H1 (cell line): ENCODE results near the gene LCN10. TPM values are rescaled to one million over a fixed set of nuclear protein-coding genes. Genes with fewer than 3 reads are reported as not detected.

Source experiments
- CTCF ChIA-PET: fragments of 300-600 bp; sonication (Branson Sonifier 250); formaldehyde crosslinking; loops from one replicate; lab custom pipeline; 2021; ENCODE audit not compliant: partially characterized antibody; lab: Charles Lee
- POLR2A ChIA-PET: fragments of 300-600 bp; sonication (Branson Sonifier 250); formaldehyde crosslinking; loops from one replicate; lab custom pipeline; 2021; ENCODE audit warnings: inconsistent platforms; ENCODE audit not compliant: partially characterized antibody; lab: Charles Lee
- DNase-seq, 2 experiments: peaks; one replicate each; pipeline versions ENCODE4 v3.0.0 to v3.0.0-alpha.2; 2010 to 2022; ENCODE audit warnings: low spot score in 2 of 2, low read depth in 1 of 2, mixed read lengths in 1 of 2
- FAIRE-seq: peaks from 2 replicates; lab custom pipeline; 2011; peaks lifted over from hg19 to GRCh38; lab: Jason Lieb, UNC
- H2AFZ ChIP-seq: 2 replicates; pipeline ENCODE4 v1.8.1; 2012; ENCODE audit warnings: low read length, inconsistent platforms
- H2AK5ac ChIP-seq: 2 replicates; pipeline ENCODE4 v1.6.1; 2013; ENCODE audit warnings: low read depth, low read length
- H2BK120ac ChIP-seq: replicated peaks from 2 replicates; pipeline ENCODE3; 2013; ENCODE audit warnings: low read depth, low read length, inconsistent platforms
- H2BK12ac ChIP-seq: 2 replicates; pipeline ENCODE4 v1.6.1; 2013; ENCODE audit warnings: low read depth, low read length
- H2BK15ac ChIP-seq: 2 replicates; pipeline ENCODE4 v1.6.1; 2013; ENCODE audit warnings: low read length
- H2BK20ac ChIP-seq: 2 replicates; pipeline ENCODE4 v1.6.1; 2013; ENCODE audit warnings: low read length
- H2BK5ac ChIP-seq: 2 replicates; pipeline ENCODE4 v1.6.1; 2013; ENCODE audit warnings: low read depth, low read length
- H3K14ac ChIP-seq: 2 replicates; pipeline ENCODE4 v1.6.1; 2013; ENCODE audit warnings: inconsistent platforms; ENCODE audit not compliant: insufficient read length
- H3K18ac ChIP-seq: 2 replicates; pipeline ENCODE4 v1.6.1; 2013; ENCODE audit warnings: low read length; ENCODE audit errors: extremely low read depth
- H3K23ac ChIP-seq: 2 replicates; pipeline ENCODE4 v1.6.1; 2013; ENCODE audit warnings: inconsistent platforms; ENCODE audit not compliant: insufficient read length
- H3K23me2 ChIP-seq: 2 replicates; pipeline ENCODE4 v1.6.1; 2013; ENCODE audit warnings: low read depth, low read length
- H3K27ac ChIP-seq: 2 replicates; pipeline ENCODE4 v1.6.1; 2011; ENCODE audit warnings: low read depth, low read length, inconsistent platforms
- H3K27me3 ChIP-seq, 4 experiments: replicated peaks in 1 of 4; 1 replicate in 1 of 4; 2 replicates in 3 of 4; pipeline versions ENCODE4 v1.6.1 to v1.8.1; 2011 to 2013; ENCODE audit warnings: low read length in 3 of 4, mild to moderate bottlenecking in 3 of 4, inconsistent platforms in 2 of 4, mixed read lengths in 2 of 4, moderate library complexity in 1 of 4; ENCODE audit not compliant: control insufficient read depth in 3 of 4, insufficient read depth in 3 of 4; ENCODE audit errors: extremely low read depth in 1 of 4
- H3K36me3 ChIP-seq, 4 experiments: 2 replicates each; pipeline versions ENCODE4 v1.6.1 to v1.8.1; 2011 to 2013; ENCODE audit warnings: mild to moderate bottlenecking in 4 of 4, low read length in 3 of 4, moderate library complexity in 2 of 4, control low read depth in 1 of 4, inconsistent platforms in 1 of 4; ENCODE audit not compliant: insufficient read depth in 4 of 4, control insufficient read depth in 2 of 4
- H3K4ac ChIP-seq: replicated peaks from 2 replicates; pipeline ENCODE3; 2013; ENCODE audit warnings: low read length, low read depth, mixed read lengths, inconsistent platforms; ENCODE audit not compliant: insufficient read length
- H3K4me1 ChIP-seq, 4 experiments: replicated peaks in 1 of 4; 1 replicate in 1 of 4; 2 replicates in 3 of 4; pipeline versions ENCODE4 v1.6.1 to v1.8.1; 2011 to 2013; ENCODE audit warnings: low read length in 3 of 4, inconsistent platforms in 2 of 4, mixed read lengths in 1 of 4; ENCODE audit not compliant: insufficient read depth in 4 of 4, control insufficient read depth in 3 of 4
- H3K4me2 ChIP-seq, 2 experiments: 2 replicates each; pipeline versions ENCODE4 v1.6.1 to v1.8.1; 2011 to 2013; ENCODE audit warnings: low read depth in 2 of 2, low read length in 2 of 2, control low read depth in 1 of 2, inconsistent platforms in 1 of 2, mild to moderate bottlenecking in 1 of 2; ENCODE audit not compliant: insufficient read depth in 1 of 2
- H3K4me3 ChIP-seq, 4 experiments: fragments of 200-600, 300-600 bp in 1 of 4; sonication (generic), shearing (Covaris generic), sonication (Bioruptor Twin) in 1 of 4; 2 replicates each; pipeline versions ENCODE4 v1.5.1 to v1.8.1; 2011 to 2016; ENCODE audit warnings: low read length in 4 of 4, low read depth in 3 of 4, control low read depth in 2 of 4, inconsistent platforms in 2 of 4, mild to moderate bottlenecking in 2 of 4, mixed read lengths in 1 of 4, moderate library complexity in 1 of 4; ENCODE audit not compliant: insufficient read depth in 2 of 4; ENCODE audit errors: extremely low read depth in 1 of 4
- H3K56ac ChIP-seq: replicated peaks from 2 replicates; pipeline ENCODE3; 2013; ENCODE audit warnings: low read depth, mild to moderate bottlenecking, mixed read lengths, low read length, inconsistent platforms; ENCODE audit not compliant: insufficient read length
- H3K79me1 ChIP-seq: 2 replicates; pipeline ENCODE4 v1.6.1; 2013; ENCODE audit warnings: low read depth, low read length, control low read depth
- H3K79me2 ChIP-seq, 2 experiments: 2 replicates each; pipeline versions ENCODE4 v1.6.1 to v1.8.1; 2012 to 2013; ENCODE audit warnings: low read length in 2 of 2, mild to moderate bottlenecking in 2 of 2, inconsistent platforms in 1 of 2; ENCODE audit not compliant: insufficient read depth in 2 of 2, control insufficient read depth in 1 of 2
- H3K9ac ChIP-seq, 4 experiments: replicated peaks in 1 of 4; 1 replicate in 1 of 4; 2 replicates in 3 of 4; pipeline versions ENCODE4 v1.6.1 to v1.8.1; 2011 to 2013; ENCODE audit warnings: low read depth in 3 of 4, low read length in 3 of 4, control low read depth in 2 of 4, mild to moderate bottlenecking in 2 of 4, moderate library complexity in 2 of 4, inconsistent platforms in 1 of 4; ENCODE audit errors: extremely low read depth in 1 of 4
- H3K9me3 ChIP-seq, 2 experiments: 2 replicates each; pipeline versions ENCODE4 v1.6.1 to v1.8.1; 2012 to 2013; ENCODE audit warnings: mild to moderate bottlenecking in 2 of 2, moderate library complexity in 2 of 2, control low read depth in 1 of 2, inconsistent platforms in 1 of 2, low read depth in 1 of 2, low read length in 1 of 2, mixed read lengths in 1 of 2; ENCODE audit not compliant: insufficient read depth in 2 of 2
- H4K20me1 ChIP-seq, 2 experiments: replicated peaks in 1 of 2; 2 replicates each; pipeline versions ENCODE3 to v1.8.1; 2011 to 2013; ENCODE audit warnings: inconsistent platforms in 2 of 2, low read length in 2 of 2, mild to moderate bottlenecking in 1 of 2; ENCODE audit not compliant: insufficient read depth in 2 of 2, control insufficient read depth in 1 of 2
- H4K5ac ChIP-seq: 2 replicates; pipeline ENCODE4 v1.6.1; 2013; ENCODE audit warnings: low read length, low read depth, mixed read lengths, inconsistent platforms; ENCODE audit not compliant: insufficient read length
- H4K8ac ChIP-seq: 2 replicates; pipeline ENCODE4 v1.8.0; 2013; ENCODE audit warnings: mild to moderate bottlenecking, moderate library complexity, low read length, inconsistent platforms; ENCODE audit not compliant: insufficient read depth; ENCODE audit errors: extremely low read depth
- H4K91ac ChIP-seq: replicated peaks from 2 replicates; pipeline ENCODE3; 2013; ENCODE audit warnings: low read length, mixed read lengths, inconsistent platforms; ENCODE audit not compliant: insufficient read length
- CBX5 ChIP-seq: fragments of 300-800, 300-1000 bp; sonication (generic); IDR thresholded peaks from 2 replicates; pipeline ENCODE4 v1.7.1; 2016; ENCODE audit warnings: antibody characterized with exemption, low read length, low read depth
- CHD1 ChIP-seq: IDR thresholded peaks from 2 replicates; pipeline ENCODE4 v1.6.1; 2012; ENCODE audit warnings: low read depth, low read length, improper control_type of control experiment
- EP300 ChIP-seq, 2 experiments: IDR thresholded peaks; 1 replicate in 1 of 2; 2 replicates in 1 of 2; pipeline ENCODE4 v1.6.1; 2011 to 2012; ENCODE audit warnings: low read depth in 2 of 2, low read length in 2 of 2, mild to moderate bottlenecking in 2 of 2, borderline replicate concordance in 1 of 2, inconsistent platforms in 1 of 2, moderate library complexity in 1 of 2
- POLR2AphosphoS5 ChIP-seq: IDR thresholded peaks from 2 replicates; pipeline ENCODE4 v1.6.1; 2011; ENCODE audit warnings: low read depth, low read length
- SIRT6 ChIP-seq: IDR thresholded peaks from one replicate; pipeline ENCODE4 v1.7.1; 2012; ENCODE audit warnings: low read length, inconsistent platforms
- WGBS, 2 experiments: shearing (Covaris generic) in 1 of 2; methylation state at CpG; one replicate each; pipeline versions ENCODE4 v1.1.6 to v1.1.7; 2013 to 2015; ENCODE audit warnings: low lambda C conversion rate in 2 of 2, mixed read lengths in 2 of 2, inconsistent platforms in 1 of 2, low coverage in 1 of 2, missing lambda C conversion rate in 1 of 2; ENCODE audit not compliant: insufficient replicate concordance in 2 of 2, insufficient coverage in 1 of 2, insufficient read length in 1 of 2; ENCODE audit errors: extremely low coverage in 1 of 2, missing lambda C conversion rate in 1 of 2; 5-methylcytosine and 5-hydroxymethylcytosine counted together
- polyA plus RNA-seq, 7 experiments: library from polyadenylated mRNA; depleted of rRNA in 3 of 7; stranded (reverse) in 5 of 7; unstranded in 2 of 7; fragments of >200 nt in 5 of 7; fragments of 200-250 nt in 2 of 7; gene quantifications; 1 replicate in 5 of 7; 2 replicates in 1 of 7; 4 replicates in 1 of 7; pipeline versions ENCODE4 v1.2.1 to v1.2.3, GENCODE V29; 2011 to 2013; ENCODE audit warnings: missing spikeins in 2 of 7, mixed read lengths in 2 of 7
- total RNA-seq: library from RNA; stranded (reverse); fragmentation: NEBNext Ultra II Directional; extraction: Animal tissue kit (Norgen Biotek cat#: 25700); gene quantifications from 2 replicates; pipeline ENCODE4 v1.2.1, GENCODE V29; 2021

LCN10 gene
- total and polyA plus RNA-seq, 2 of the 8 experiments (the other 6 are each of a cell fraction or from before 2014, with no cell fraction given): 2.6 to 2.8 TPM

- no peaks in the 10 kb centered on the region for H3K79me2 ChIP-seq
- H2BK20ac ChIP-seq: no peak overlapping the region
- WGBS, 2 experiments: 84% methylated on average over 11 of the region's 21 CpGs; no CpG with 5 or more reads in 1 of the 2 experiments
- H3K14ac ChIP-seq: no peak overlapping the region
- H2AK5ac ChIP-seq: no peak overlapping the region
- no peak overlapping the region for H2BK120ac ChIP-seq
- no peak overlapping the region for H3K18ac ChIP-seq
- no peak overlapping the region for H3K23ac ChIP-seq
- no peak overlapping the region for H4K5ac ChIP-seq
- TF ChIP-seq SIRT6 (no peak), POLR2AphosphoS5 (no peak), CHD1 (no peak), EP300 (IDR thresholded peaks at IDR 0.05; ENCODE audit: borderline replicate concordance in 1 of 2, low read depth in 2 of 2, low read length in 2 of 2) (no peak), CBX5 (no peak)
- H3K23me2 ChIP-seq: no peaks in the 10 kb centered on the region
- H3K9ac ChIP-seq: no peak overlapping the region
- no peak overlapping the region for H3K56ac ChIP-seq
- no peaks in the 10 kb centered on the region; the same call in 1 of the 2 replicates for H3K79me1 ChIP-seq
- ChIA-PET CTCF (interaction anchor here (0.7 kb wide), 1 partner anchor 22 kb away, joined by 5 read pairs; the partner anchor contains the start of gene LCN8), POLR2A (interaction anchor here (3.3 to 14.1 kb wide), 2 partner anchors 8 to 19 kb away, joined by 24 to 223 read pairs; partner anchors contain the start of gene DIPK1B)
- no peak overlapping the region for H3K4me2 ChIP-seq
- no peaks in the 10 kb centered on the region; a peak in 1 of 7 replicates for H3K4me1 ChIP-seq
- no peak overlapping the region for H4K91ac ChIP-seq
- no peaks in the 10 kb centered on the region; a peak in 1 of 7 replicates for H3K27me3 ChIP-seq
- H4K8ac ChIP-seq: no peak overlapping the region
- H4K20me1 ChIP-seq: no peaks in the 10 kb centered on the region
- no peak overlapping the region for H2BK5ac ChIP-seq
- no peak overlapping the region for H2AFZ ChIP-seq
- H3K36me3 ChIP-seq: no peaks in the 10 kb centered on the region
- no peak overlapping the region for H3K4ac ChIP-seq
- H3K27ac ChIP-seq: no peak overlapping the region
- H3K4me3 ChIP-seq: no peak overlapping the region
- no peak for DNase-seq
- no peak for FAIRE-seq
- H3K9me3 ChIP-seq: no peaks in the 10 kb centered on the region; a peak in 1 of 4 replicates
- no peak overlapping the region for H2BK15ac ChIP-seq
- H2BK12ac ChIP-seq: no peak overlapping the region
Measured at GRCh38 chr9:136735812-136736480, 6.8 kb downstream of the LCN10 start.
